HL-60/S4 treated with phorbol 12-myristate 13-acetate at 8.2 ng/mL for 4 days and 3 days (cell line): ENCODE measurements around the gene FSIP1.

ENCODE experiments used
- in situ Hi-C: fragments of 300-500 bp; cut with MboI; formaldehyde crosslinking; loops from 2 replicates; pipeline ENCODE4 v1.15.0; 2022; ENCODE audit warnings: low sequenced_read_pairs

Gene FSIP1

GRCh38 chr15:39767921-39768320 lies 14.7 kb downstream of the FSIP1 start:
- in situ Hi-C loops, result no loop called here

GRCh38 chr15:39761006-39761405 lies 21.6 kb downstream of the FSIP1 start:
- in situ Hi-C loops, result no loop called here

- in situ Hi-C loops, result no loop called here
These were observed 25.7 kb downstream of the FSIP1 start for GRCh38 chr15:39756806-39757522.

GRCh38 chr15:39752991-39753390 lies 29.6 kb downstream of the FSIP1 start:
- in situ Hi-C loops, result no loop called here

- in situ Hi-C loops, result no loop called here
These were observed 30.4 kb downstream of the FSIP1 start for GRCh38 chr15:39752246-39752645.

GRCh38 chr15:39748276-39748675 lies 34.4 kb downstream of the FSIP1 start:
- in situ Hi-C loops, result no loop called here

GRCh38 chr15:39747326-39747725 lies 35.3 kb downstream of the FSIP1 start:
- in situ Hi-C loops, result no loop called here

- in situ Hi-C loops, result no loop called here
These were observed 35.8 kb downstream of the FSIP1 start for GRCh38 chr15:39746714-39747276.

- in situ Hi-C loops, result no loop called here
These were observed 36.5 kb downstream of the FSIP1 start for GRCh38 chr15:39746176-39746575.

- in situ Hi-C loops, result no loop called here
These were observed 37.2 kb downstream of the FSIP1 start for GRCh38 chr15:39745415-39745814.

- in situ Hi-C loops, result no loop called here
These were observed 38.1 kb downstream of the FSIP1 start for GRCh38 chr15:39744334-39745103.

GRCh38 chr15:39743611-39744010 lies 39.0 kb downstream of the FSIP1 start:
- in situ Hi-C loops, result no loop called here

- in situ Hi-C loops, result no loop called here
These were observed 41.4 kb downstream of the FSIP1 start for GRCh38 chr15:39741258-39741657.

- in situ Hi-C loops, result no loop called here
These were observed 43.6 kb downstream of the FSIP1 start for GRCh38 chr15:39738998-39739397.

GRCh38 chr15:39737196-39737550 lies 45.5 kb downstream of the FSIP1 start:
- in situ Hi-C loops, result no loop called here

GRCh38 chr15:39736412-39737195 lies 46.0 kb downstream of the FSIP1 start:
- in situ Hi-C loops, result no loop called here

GRCh38 chr15:39735120-39735717 lies 47.4 kb downstream of the FSIP1 start:
- in situ Hi-C loops, result no loop called here

- in situ Hi-C loops, result no loop called here
These were observed 51.4 kb downstream of the FSIP1 start for GRCh38 chr15:39731266-39731665.

GRCh38 chr15:39730552-39730951 lies 52.1 kb downstream of the FSIP1 start:
- in situ Hi-C loops, result no loop called here

- in situ Hi-C loops, result no loop called here
These were observed 53.1 kb downstream of the FSIP1 start for GRCh38 chr15:39729500-39729899.

GRCh38 chr15:39728845-39729244 lies 53.8 kb downstream of the FSIP1 start:
- in situ Hi-C loops, result no loop called here
